ENCODE data around the gene ZNF599. TPM values are rescaled to one million over a fixed set of nuclear protein-coding genes. Genes with fewer than 3 reads are reported as not detected.

Gene ZNF599
- total and polyA plus RNA-seq, 11 donors: 2.8 to 5.6 (median 3.3) TPM

GRCh38 chr19:34767951-34768350 lies 5.1 kb downstream of the ZNF599 start:
- no peak for DNase-seq

GRCh38 chr19:34766386-34766785 lies 6.6 kb downstream of the ZNF599 start:
- ATAC-seq (no peak), DNase-seq (no peak)
- no peak overlapping the region for H3K4me3 ChIP-seq
- intact Hi-C loops (cut with DNase I): no loop called here
- H3K4me1 ChIP-seq: peaks cover 0 to 3% (median 0%) of the 10 kb centered on the region in 12 donors
- TF ChIP-seq POLR2A (IDR thresholded peaks at IDR 0.05) (no peak), CTCF (IDR thresholded peaks at IDR 0.05) (no peak)
- peaks cover 2 to 79% (median 75%) of the 10 kb centered on the region in 9 donors for H3K36me3 ChIP-seq
- H3K27me3 ChIP-seq: no peaks in the 10 kb centered on the region
- 95 to 100% (median 97%) methylated on average over 2 of the region's 2 CpGs for WGBS, 4 donors
- no peak overlapping the region for H3K27ac ChIP-seq
- peaks cover 0 to 51% (median 28%) of the 10 kb centered on the region in 12 donors for H3K9me3 ChIP-seq

More at GRCh38 chr19:34767951-34768350, 5.1 kb downstream of the ZNF599 start:
- TF ChIP-seq CTCF (IDR thresholded peaks at IDR 0.05): no peak
- TF ChIP-seq POLR2A (IDR thresholded peaks at IDR 0.05): no peak
- no peak for ATAC-seq
- Histone ChIP-seq H3K36me3 (peaks cover 2 to 71% (median 61%) of the 10 kb centered on the region in 9 donors), H3K9me3 (peaks cover 0 to 35% (median 14%) of the 10 kb centered on the region in 12 donors), H3K27me3 (no peaks in the 10 kb centered on the region), H3K4me3 (no peak overlapping the region), H3K27ac (no peak overlapping the region), H3K4me1 (peaks cover 0 to 14% (median 9%) of the 10 kb centered on the region in 12 donors)
- intact Hi-C loops (cut with DNase I): no loop called here
- 82 to 98% (median 95%) methylated on average over 3 of the region's 3 CpGs for WGBS, 4 donors

- H3K9me3 ChIP-seq: peaks cover 2 to 100% (median 91%) of the 10 kb centered on the region in 12 donors
- peaks cover 0 to 91% (median 41%) of the 10 kb centered on the region in 9 donors for H3K36me3 ChIP-seq
- ATAC-seq (no peak), DNase-seq (no peak)
- no peaks in the 10 kb centered on the region for H3K4me1 ChIP-seq
- no peak overlapping the region for H3K4me3 ChIP-seq
- no peak for TF ChIP-seq CTCF (IDR thresholded peaks at IDR 0.05)
- no peak for TF ChIP-seq POLR2A (IDR thresholded peaks at IDR 0.05)
- no peak overlapping the region for H3K27ac ChIP-seq
- H3K27me3 ChIP-seq: no peaks in the 10 kb centered on the region
- intact Hi-C loops (cut with DNase I): no loop called here
- WGBS, 4 donors: 96 to 98% (median 97%) methylated on average over 11 of the region's 11 CpGs
Observed at GRCh38 chr19:34759218-34759917, 13.6 kb downstream of the ZNF599 start.

GRCh38 chr19:34757441-34757840 lies 15.6 kb downstream of the ZNF599 start:
- intact Hi-C loops (cut with DNase I): no loop called here
- WGBS, 4 donors: 96 to 99% (median 98%) methylated on average over 4 of the region's 4 CpGs
- Histone ChIP-seq H3K4me3 (no peak overlapping the region), H3K27me3 (no peaks in the 10 kb centered on the region), H3K9me3 (peaks cover 2 to 100% (median 89%) of the 10 kb centered on the region in 12 donors), H3K4me1 (no peaks in the 10 kb centered on the region), H3K27ac (no peak overlapping the region), H3K36me3 (peaks cover 0 to 89% (median 23%) of the 10 kb centered on the region in 9 donors)
- TF ChIP-seq CTCF (IDR thresholded peaks at IDR 0.05) (no peak), POLR2A (IDR thresholded peaks at IDR 0.05) (no peak)
- DNase-seq (no peak), ATAC-seq (no peak)
